CD4-positive, alpha-beta T cell treated with Interleukin-1 beta for 1 hour (primary cell): ENCODE results near the gene FKBP7.
A peak's percentile ranks its signal among the peaks of the same experiment; 100 is the strongest.
"Not testable (repeated sequence)": the region's sequence is repeated elsewhere in the genome, so short reads cannot be mapped to it uniquely, and the experiment has no call there.

Experiments
- DNase-seq, 2 donors: peaks; one replicate each; pipeline ENCODE4 v3.0.0-alpha.2; 2020 to 2022

FKBP7 gene

DNA sequence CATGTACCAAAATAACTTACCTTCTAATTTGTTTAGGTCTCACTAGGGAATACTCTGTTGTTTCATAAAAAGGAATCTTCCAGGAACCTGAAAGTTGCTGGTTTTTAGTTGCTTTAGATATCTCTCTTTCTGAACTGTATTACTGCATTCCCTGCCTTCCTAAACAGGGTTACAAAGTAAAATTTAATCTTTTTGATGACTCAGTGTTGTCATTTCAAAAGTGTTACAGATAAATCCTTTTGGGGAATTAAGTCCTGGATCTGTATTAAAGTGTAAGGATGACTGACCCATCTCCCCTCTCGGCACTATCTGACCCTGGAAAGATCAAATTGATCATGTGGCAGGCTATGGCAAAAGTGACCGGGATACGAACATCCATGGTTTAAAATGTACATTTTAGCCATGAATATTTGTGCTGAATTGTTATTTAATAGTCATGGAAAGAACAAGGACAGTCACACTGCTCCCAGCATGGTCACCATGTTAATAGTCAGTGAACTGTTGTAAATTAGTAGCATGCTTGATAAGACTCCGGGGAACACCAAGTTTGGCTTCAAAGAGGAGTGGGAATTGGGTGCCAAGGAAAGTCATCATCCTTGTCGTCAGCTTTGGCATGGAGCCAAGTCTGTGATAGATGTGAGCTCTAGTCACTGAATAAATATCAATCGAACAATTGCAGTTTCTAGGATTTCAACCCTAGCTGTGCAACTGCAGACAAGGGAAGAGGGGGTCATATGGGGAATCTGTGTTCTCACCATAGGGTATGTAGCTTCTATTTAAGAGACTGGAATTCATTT lies 6.0 kb upstream of the FKBP7 start:
- DNase-seq, result no peak

DNA sequence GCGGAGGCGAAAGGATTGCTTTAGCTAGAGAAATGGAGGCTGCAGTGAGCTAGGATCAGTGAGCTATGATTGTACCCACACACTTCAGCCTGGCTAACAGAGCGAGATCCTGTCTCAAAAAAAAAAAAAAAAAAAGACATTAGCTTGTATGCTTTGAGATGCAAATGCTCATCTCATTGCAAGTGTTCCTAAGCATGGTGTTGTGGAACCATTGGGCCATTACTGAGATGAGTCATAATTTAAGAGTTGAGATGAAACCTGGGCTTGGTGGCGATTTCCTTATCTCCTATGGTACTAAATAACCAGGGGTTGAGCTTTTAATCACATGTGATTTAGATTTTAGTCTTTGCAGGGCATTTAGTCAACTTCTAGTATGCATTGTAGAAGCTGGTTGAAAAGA lies 4.0 kb upstream of the FKBP7 start:
- no peak for DNase-seq

DNA sequence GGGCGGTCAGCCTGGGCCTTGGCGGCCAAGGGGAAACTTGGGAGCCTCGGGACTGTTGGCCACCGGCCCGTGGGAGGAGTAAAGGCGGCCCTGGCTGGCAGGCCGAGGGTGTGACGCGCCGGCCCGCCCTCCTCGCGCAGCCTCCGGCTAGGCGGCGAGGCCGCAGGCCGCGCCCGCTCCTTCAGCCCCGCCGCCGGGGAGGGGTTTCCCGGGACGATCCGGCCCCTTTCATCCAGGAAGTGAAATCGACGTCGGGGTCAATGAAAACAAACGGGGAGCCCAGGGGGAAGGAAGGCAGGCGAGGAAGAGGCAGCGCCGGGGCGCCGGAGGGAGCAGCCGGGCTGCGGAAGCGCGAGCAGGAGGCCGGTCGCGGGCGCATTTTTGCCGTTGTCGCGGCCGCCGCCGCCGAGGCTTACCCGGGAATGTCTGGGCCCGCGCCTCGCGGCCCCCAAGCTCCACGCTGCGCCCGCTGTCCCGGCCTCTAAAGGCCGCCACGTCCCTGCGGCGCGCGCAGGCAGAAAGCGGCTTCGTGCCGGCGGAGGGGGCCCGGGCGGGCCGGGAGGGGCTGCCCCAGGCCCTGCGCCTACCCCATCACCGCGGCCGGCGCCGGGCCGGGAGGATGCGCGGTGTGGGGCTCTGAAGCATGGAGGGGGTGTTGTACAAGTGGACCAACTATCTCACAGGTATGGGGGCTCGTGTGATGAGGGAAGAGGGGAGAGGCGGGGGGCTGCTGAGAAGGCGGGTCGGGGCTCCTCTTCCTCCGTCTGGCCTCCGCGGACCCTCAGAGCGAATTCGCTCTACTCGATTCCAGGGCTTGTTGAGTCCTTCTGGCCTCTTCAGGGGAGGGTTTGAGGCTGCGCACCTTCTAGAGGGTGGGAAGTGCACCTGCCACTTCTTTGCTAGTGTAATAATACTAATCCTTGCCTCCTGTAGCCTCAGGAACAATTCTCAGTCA lies 2.1 kb upstream of the FKBP7 start, which contains the start of gene PLEKHA3:
Gene PLEKHA3 (plus strand): TSS at position 231 of the 955 bp plus-strand sequence. CDS start 413 bp downstream, at position 644.
- DNase-seq, result peak; percentile 83 to 84

DNA sequence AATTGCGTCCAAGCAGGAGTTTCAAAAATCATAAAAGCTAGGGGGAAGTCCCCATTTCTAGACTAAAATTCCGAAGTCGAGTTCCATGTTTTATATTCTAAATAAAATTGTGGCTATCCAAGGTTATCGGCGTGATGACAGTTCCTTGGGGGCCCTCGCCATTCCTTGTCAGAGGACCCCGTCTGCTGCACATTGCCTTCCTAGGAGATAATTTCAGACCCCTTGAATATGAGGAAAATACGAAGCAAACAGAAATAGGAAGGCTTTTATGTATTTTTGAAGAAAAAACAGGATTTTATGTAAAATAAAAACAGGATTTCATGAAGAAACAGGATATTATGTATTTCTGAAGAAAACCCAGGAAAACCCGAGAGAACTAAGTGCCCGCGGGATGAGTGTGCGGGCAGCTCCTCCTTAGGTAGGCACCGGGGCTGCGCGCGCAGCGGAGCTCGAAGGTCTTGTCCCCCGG lies 1.4 kb upstream of the FKBP7 start:
- no peak for DNase-seq

DNA sequence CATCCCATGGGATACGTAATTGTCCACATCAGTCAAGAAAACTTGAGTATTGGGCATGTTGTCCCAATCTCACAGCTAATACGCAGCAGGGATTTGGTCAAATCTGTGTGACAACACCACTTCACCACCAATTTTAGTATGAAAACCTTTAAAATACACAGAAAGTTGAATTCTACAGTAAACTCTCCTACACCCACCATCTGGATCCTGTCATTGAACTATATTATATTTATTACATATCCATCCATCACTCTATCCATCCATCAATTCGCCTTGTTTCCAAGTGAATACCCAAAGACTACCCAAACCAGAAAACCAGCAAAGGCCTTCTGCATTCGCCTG lies 846 bp upstream of the FKBP7 start:
- no peak for DNase-seq

DNA sequence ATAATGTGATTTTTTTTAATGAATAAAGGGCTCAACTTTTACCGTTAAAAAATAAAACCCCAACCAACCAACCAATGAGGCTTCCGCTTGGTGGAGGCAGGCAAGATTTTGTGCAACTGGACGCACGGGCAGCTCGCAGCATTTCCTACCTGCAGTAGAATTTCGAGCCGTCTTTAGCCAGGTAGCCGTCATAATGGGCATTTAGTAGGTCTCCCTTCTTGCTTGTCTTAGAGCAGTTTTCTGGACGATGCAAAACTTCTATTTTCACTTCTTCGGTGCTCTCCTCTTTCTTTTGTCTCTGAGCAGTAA lies 316 bp downstream of the FKBP7 start:
- no peak for DNase-seq

DNA sequence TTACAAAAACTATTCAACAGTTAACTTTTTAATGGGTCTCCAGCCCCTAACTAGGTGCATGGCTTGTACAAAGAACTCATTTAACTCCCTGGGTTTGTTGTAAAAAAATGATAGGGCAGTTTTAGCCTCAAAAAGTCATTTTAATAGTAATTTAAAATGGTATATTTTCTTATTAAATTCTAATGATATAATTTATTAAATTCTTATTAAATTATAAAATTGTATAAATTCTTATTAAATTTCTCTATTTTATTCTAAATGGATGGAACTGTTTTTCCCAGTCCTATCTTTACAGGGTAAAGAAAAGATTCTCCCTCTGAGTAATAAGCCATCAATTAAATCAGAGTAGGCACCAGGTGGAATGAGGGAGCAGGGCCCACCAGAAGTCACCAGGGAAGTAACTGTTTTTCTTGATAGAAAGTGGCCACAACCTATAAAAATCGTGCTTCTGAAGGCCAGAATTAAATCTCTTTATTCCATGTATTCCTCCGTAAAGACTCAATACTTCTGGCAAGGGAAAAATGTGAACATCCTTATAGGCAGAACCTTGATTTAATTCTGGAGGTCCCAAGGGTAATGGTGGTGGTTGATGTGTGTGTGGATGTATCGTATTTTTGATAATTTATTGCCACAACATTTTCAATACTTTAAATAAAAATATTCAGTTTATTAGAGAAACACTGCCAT lies 814 bp downstream of the FKBP7 start:
- DNase-seq, result no peak

DNA sequence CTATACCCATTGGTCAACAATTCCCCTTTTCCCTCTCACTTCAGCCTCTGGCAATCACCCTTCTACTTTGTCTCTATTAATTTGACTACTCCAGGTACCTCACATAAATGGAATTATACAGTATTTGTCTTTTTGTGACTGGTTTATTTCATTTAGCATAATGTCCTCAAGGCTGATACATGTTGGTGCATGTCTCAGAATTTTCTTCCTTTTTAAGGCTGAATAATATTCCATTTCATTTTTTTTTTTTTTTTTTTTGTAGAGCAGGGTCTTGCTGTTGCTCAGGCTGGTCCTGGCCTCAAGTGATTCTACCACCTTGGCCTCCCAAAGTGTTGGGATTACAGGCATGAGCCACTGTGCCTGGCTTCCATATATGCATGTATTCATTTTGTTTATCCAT lies 1.9 kb downstream of the FKBP7 start:
- DNase-seq, result no peak

DNA sequence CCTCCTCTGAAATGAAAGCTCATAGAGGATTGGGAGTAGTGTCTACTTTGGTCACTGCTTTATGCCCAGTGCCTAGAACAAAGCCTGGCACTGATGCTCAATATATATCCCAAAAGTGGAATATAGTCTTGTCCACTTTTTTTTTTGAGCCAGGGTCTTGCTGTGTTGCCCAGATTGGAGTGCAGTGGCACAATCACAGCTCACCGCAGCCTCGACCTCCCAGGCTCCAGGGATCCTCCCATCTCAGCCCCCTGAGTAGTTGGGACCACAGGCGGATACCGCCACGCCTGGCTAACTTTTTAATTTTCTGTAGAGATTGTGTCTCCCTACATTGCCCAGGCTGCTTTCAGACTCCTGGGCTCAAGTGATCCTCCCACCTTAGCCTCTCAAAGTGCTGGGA lies 3.8 kb downstream of the FKBP7 start:
- DNase-seq, result no peak

DNA sequence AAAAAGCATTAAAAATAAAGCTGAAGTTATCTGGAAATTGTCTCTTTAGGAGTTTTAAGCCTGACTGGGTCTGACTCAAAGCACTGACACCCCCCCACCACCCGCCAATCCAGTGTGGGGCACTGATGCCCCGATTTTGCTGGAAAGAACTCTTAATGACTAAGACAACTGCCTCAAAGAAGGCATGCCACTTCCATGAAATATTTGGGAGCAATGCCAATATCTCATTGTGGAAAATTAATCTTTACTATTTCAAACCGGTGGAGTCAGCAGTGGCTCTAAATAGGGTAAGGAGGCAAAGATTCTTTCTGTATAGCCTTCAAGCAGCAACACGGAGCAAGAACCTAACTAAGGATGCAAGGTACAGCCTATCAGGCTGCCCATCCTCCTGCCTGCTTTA lies 4.5 kb downstream of the FKBP7 start:
- DNase-seq, result no peak

DNA sequence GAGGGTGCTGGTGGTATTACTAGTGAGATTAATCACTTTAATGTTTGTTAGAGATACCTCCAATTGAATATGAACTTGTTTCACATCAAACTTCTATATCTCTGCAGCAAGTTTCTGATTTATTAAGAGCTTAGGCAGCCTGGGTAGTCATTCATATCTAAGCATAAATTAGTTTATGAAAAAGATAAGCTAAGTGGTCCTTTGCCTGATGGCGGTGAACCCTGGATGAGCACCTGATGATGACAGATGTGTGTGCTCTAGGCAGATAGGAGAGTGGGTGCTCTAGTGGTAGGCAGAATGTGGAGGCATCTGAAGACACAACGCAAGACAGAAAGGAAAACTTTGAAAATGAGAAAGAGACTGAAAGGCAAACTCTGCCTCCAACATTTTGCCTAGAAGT lies 5.0 kb downstream of the FKBP7 start:
- no peak for DNase-seq

DNA sequence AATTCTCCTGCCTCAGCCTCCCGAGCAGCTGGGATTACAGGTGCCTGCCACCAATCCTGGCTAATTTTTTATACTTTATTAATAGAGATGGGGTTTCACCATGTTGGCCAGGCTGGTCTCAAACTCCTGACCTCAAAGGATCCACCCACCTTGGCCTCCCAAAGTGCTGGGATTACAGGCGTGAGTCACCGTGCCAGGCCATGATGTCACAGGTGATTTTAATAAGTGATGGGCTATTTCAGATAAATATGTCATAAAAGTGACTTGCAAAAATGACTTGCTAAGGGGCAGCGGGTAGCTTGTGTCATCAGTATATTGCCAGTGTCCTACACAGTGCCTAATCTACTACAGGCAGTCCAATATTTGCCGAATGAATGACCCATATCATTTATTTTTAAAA lies 7.1 kb downstream of the FKBP7 start:
- not testable (repeated sequence) for DNase-seq

DNA sequence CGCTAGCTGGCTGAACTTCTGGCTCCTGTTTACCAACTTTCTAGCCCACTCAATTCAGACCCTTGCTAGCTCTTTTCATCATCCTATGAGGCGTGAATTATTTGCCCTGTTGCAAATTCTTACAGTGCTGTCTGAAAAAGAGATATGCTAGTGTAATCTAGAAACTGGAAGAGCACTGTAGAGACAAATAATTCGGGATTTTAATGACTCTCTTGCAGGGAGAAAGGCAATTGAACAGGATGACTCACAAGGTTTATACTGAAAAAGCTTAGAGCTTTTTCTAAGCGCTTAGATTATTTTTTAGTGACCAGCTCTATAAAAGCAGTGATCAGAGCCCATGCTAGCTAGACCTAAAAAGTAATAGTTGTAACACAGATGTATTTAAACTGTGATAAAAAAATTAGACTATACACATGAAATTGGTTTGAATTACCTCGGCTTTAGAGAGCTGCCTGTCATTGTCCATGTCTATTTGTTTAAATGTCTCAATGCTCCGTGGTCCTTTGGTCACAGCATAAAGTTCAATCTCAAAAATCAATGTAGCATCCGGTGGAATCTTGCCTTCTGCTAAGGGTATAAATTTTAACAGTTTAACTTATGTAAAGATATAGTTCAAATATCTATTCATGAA lies 9.1 kb downstream of the FKBP7 start:
- no peak for DNase-seq

DNA sequence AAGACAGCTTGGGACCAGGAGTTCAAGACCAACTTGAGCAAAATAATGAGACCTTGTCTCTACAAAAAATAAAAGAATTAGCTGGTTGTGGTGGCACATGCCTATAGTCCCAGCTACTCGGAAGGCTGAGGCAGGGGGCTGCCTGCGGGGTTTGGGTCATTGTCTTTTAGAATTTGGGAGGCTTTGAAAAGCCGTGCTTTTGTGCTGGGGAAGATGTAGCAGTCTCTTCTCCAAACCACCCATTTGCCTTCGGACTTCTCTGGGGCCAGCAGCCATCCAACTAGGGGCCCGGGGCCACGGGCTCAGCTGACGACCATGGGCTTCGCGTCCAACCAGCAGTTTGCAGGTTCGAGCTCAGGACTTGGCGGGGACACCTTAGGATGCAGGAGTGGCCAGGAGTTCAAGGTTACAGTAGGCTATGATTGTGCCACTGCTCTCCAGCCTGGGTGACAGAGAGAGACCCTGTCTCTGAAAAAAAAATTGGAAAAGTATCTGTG lies 21.0 kb downstream of the FKBP7 start:
- no peak for DNase-seq

DNA sequence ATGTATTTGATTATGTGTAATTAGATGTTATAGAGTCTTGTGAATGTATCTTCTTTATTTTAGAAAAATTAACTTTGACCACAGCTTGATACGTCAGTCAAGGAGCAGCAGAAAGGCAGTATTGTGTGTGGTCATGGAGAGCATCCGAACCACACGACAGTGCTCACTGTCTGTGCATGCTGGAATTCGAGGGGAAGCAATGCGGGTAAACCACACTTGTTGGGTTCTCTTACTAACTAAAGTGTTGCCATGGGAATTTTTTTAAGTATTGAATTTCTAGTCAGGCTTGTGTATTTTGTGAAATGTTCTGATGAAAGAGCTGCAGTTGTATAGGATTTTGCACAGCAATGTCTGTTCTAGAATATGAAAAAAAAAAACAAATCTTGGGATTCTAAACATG lies 22.5 kb downstream of the FKBP7 start:
- DNase-seq, result no peak

DNA sequence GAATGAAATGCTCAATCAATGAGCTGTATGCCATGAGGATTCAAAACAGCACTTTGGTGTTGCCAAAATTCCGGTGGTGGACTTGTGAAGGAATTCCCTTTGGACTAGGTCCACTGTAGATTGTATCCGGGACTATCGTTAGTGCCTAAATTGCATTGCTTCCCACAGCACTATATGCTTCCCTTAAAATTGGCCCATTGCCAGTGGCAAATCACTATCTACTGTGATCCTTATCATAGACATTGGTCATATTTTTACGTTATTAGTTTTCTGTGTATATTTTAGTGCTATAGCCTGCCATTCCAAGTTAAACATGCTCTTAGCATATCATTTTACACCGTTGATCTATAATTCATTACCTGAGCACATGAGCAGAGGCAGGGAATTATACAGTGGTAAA lies 25.5 kb downstream of the FKBP7 start:
- no peak for DNase-seq

DNA sequence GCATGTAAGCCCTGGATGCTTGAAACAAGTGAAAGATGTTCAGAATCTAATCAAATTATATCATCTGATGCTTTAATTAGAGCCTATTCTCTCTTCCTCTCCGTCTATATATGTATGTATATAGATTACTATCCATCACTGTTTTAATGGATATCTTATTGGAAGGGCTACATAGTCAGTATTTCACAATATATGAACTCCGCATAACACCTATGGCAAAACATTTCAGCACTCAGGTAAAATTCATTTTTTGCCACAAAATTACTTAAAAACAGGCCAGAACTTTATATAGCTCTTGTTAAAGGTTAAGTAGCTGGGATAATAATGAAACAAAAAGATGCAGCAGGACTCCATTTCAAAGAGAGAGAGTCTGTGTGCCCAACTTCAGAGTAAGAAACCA lies 26.1 kb downstream of the FKBP7 start:
- no peak for DNase-seq

DNA sequence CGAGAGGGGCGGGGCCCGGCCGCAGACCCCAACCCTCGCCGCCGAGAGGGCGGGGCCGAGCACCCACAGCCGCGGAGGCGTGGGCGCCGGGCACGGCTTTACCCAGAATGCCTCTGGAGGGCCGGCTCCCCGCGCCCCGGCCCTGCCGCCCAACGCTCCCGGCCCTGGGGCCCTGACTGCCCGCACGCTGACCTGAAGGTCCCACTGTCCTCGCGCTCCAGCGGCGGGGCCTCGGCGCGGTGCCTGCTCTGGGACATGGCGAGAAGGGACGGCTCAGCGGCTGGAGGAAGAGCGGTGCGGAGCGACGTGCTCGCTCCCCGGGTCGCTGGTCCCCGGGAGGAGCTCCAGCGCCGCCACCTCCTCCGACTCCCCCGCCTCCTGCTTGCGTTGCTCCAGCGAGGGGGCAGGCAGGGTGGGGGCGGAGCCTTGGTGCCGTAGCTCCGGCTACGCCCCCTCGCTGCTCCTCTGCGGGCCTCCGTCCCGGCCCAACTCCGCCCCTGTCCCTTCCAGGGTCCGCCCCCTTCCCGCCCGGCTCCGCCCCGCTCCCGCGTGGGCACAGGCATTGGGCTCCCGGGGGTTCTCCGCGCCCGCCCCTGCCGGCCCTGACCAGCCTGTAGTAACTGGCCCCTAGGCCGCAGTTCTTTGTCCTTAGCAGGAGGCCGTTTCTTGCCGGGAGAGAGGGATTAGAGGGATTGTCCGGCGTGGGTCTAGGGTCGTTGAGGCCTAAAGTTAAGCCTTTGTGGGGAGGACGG lies 27.4 kb downstream of the FKBP7 start, which contains the start of the genes PJVK and PRKRA:
Gene PJVK (plus strand): TSS at position 605 of the 752 bp plus-strand sequence. CDS start 2,032 bp downstream, outside the sequence.
Gene PRKRA (minus strand): TSS at position 402 of the 752 bp plus-strand sequence. CDS start 145 bp downstream, at position 257.
- DNase-seq, result peak; percentile 95 to 96

DNA sequence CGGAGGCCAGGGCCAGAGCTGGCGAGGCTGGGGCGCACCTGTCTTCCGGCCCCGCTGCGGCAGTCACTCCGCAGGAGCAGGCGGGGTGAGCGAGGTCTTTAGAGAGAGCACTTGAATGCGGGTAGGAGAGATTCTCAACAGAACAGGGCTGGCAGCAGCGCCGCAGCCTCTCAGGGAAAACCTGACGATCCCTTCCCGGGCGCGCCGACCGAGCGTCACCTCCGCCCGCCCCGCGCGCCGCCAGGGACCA lies 28.0 kb downstream of the FKBP7 start:
- peak in 1 of 2 donors; percentile 80 for DNase-seq

DNA sequence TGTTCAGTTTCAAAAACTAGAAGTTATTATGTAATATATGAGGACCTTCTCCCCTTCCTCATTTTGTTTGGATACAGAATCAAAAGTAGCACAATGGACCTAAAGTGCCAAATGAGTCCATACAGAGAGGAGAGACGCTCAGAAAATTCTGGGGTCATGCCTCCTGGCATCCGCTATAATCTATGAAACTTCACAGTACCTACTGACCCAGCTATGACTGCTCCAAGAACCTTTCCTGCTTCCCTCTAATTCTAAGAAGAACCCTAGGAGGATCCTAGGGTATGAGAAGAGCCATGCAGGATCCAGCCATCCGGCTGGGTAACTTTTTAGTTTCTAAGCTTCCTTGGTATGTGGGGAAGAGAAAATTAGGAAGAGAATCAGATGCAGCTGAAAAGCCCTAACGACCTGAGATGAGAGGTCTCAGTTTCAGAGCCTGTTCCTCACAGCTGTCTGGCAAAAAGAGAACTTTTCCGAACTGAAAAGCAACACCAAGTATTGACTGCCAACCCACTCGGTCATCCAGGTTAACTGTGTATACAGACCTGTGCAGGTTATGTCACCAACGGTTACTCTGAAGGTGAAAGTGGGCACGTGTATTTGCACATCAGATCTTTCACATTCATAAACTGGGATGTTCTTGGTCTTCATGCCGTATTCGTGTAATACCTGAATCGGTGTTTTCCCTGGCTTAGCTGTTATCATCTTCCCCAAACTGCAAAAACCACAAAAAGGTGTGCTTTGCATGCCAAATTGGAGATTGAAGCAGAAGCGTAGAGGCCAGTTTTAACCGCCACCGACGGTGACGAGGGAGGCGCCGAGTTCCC lies 28.5 kb downstream of the FKBP7 start:
- DNase-seq, result peak in 1 of 2 donors; percentile 79
